ENCODE data around the gene CALML5. TPM values are rescaled to one million over a fixed set of nuclear protein-coding genes. Genes with fewer than 3 reads are reported as not detected.

CALML5 gene
- total and polyA plus RNA-seq, 9 of the 15 experiments (the other 6 are each of a cell fraction or from before 2014, with no cell fraction given), result not detected

GRCh38 chr10:5532307-5532605 is 32.9 kb upstream of the CALML5 start:
- intact Hi-C loops (cut with micrococcal nuclease), result no loop called here
- Histone ChIP-seq H3K27ac (ENCODE audit: extremely low read depth, low read depth, low read length) (no peak overlapping the region), H3K4me3 (no peak overlapping the region), H3K27me3 (ENCODE audit: control insufficient read depth in 2 of 2, insufficient read depth in 2 of 2, low read length in 2 of 2) (no peaks in the 10 kb centered on the region), H3K4me1 (replicated peaks in 1 of 2; ENCODE audit: control insufficient read depth in 2 of 2, insufficient read depth in 2 of 2, low read length in 2 of 2) (peaks cover 8 to 22% of the 10 kb centered on the region in 2 experiments; a peak in 3 of 5 replicates), H4K20me1 (replicated peaks; ENCODE audit: control insufficient read depth, insufficient read depth, low read length) (no peaks in the 10 kb centered on the region), H3K9ac (ENCODE audit: insufficient read depth in 1 of 2, low read depth in 2 of 2, low read length in 2 of 2) (no peak overlapping the region), H3K9me1 (ENCODE audit: control insufficient read depth, insufficient read depth, low read length) (no peaks in the 10 kb centered on the region), H3K4me2 (ENCODE audit: insufficient read depth, low read length) (no peak overlapping the region), H3K36me3 (ENCODE audit: control insufficient read depth, insufficient read depth, low read length) (no peaks in the 10 kb centered on the region), H3K9me3 (replicated peaks; ENCODE audit: control insufficient read depth, insufficient read depth, low read depth, low read length) (no peaks in the 10 kb centered on the region), H3K79me2 (ENCODE audit: control insufficient read depth, insufficient read depth, low read length) (no peaks in the 10 kb centered on the region), H2AFZ (ENCODE audit: low read depth, low read length) (no peak overlapping the region)
- TF ChIP-seq, protein P1, sequence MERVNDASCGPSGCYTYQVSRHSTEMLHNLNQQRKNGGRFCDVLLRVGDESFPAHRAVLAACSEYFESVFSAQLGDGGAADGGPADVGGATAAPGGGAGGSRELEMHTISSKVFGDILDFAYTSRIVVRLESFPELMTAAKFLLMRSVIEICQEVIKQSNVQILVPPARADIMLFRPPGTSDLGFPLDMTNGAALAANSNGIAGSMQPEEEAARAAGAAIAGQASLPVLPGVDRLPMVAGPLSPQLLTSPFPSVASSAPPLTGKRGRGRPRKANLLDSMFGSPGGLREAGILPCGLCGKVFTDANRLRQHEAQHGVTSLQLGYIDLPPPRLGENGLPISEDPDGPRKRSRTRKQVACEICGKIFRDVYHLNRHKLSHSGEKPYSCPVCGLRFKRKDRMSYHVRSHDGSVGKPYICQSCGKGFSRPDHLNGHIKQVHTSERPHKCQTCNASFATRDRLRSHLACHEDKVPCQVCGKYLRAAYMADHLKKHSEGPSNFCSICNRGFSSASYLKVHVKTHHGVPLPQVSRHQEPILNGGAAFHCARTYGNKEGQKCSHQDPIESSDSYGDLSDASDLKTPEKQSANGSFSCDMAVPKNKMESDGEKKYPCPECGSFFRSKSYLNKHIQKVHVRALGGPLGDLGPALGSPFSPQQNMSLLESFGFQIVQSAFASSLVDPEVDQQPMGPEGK (CRISPR knock-in tag; IDR thresholded peaks at IDR 0.05; ENCODE audit: borderline replicate concordance), result no peak
- no peak for TF ChIP-seq HDAC2 (IDR thresholded peaks at IDR 0.05)
- TF ChIP-seq ZNF644 (tag; IDR thresholded peaks at IDR 0.05; ENCODE audit: low read depth), result no peak
- no peak for TF ChIP-seq ZFX (CRISPR knock-in tag; IDR thresholded peaks at IDR 0.05)
- no peak for TF ChIP-seq DACH1 (IDR thresholded peaks at IDR 0.05; ENCODE audit: partially characterized antibody)
- no peak for TF ChIP-seq MBD1 (CRISPR knock-in tag; IDR thresholded peaks at IDR 0.05)
- TF ChIP-seq RB1 (IDR thresholded peaks at IDR 0.05; ENCODE audit: low read depth), result no peak
- TF ChIP-seq ZBTB17 (CRISPR knock-in tag; IDR thresholded peaks at IDR 0.05), result no peak
- TF ChIP-seq, protein P2, sequence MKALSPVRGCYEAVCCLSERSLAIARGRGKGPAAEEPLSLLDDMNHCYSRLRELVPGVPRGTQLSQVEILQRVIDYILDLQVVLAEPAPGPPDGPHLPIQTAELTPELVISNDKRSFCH (CRISPR knock-in tag; IDR thresholded peaks at IDR 0.05), result no peak
- TF ChIP-seq, protein P2 (tag; IDR thresholded peaks at IDR 0.05), result no peak
- no peak for TF ChIP-seq TEAD4 (IDR thresholded peaks at IDR 0.05; ENCODE audit: low read length)
- TF ChIP-seq TEAD4 (CRISPR knock-in tag; IDR thresholded peaks at IDR 0.05; ENCODE audit: borderline replicate concordance), result no peak
- TF ChIP-seq XRCC4 (IDR thresholded peaks at IDR 0.05; ENCODE audit: extremely low read depth, insufficient read depth, insufficient read length), result no peak
- no peak for TF ChIP-seq ZNF668 (CRISPR knock-in tag; IDR thresholded peaks at IDR 0.05)
- no peak for TF ChIP-seq RBM17 (IDR thresholded peaks at IDR 0.05; ENCODE audit: borderline replicate concordance, low read depth, low read length)
- in situ Hi-C loops (cut with MboI), result no loop called here
- POLR2A ChIA-PET, result interaction anchor here (1.1 kb wide), 1 partner anchor 18 kb away, joined by 4 read pairs; no protein-coding TSS in a partner anchor
- CTCF ChIA-PET (ENCODE audit: low intra/inter-chr PET ratio), result no interaction called here
- BruUV-seq (replicated peaks), result no TSS peak
- no peak for ATAC-seq
- FAIRE-seq, result no peak
- 80% methylated on average over 10 of the region's 10 CpGs for WGBS (ENCODE audit: insufficient coverage, low coverage, missing lambda C conversion rate)
- no peak for DNase-seq (ENCODE audit: extremely low read depth in 1 of 4, low spot score in 3 of 4)
